Measurements from ENCODE around the gene D2HGDH.

DNA sequence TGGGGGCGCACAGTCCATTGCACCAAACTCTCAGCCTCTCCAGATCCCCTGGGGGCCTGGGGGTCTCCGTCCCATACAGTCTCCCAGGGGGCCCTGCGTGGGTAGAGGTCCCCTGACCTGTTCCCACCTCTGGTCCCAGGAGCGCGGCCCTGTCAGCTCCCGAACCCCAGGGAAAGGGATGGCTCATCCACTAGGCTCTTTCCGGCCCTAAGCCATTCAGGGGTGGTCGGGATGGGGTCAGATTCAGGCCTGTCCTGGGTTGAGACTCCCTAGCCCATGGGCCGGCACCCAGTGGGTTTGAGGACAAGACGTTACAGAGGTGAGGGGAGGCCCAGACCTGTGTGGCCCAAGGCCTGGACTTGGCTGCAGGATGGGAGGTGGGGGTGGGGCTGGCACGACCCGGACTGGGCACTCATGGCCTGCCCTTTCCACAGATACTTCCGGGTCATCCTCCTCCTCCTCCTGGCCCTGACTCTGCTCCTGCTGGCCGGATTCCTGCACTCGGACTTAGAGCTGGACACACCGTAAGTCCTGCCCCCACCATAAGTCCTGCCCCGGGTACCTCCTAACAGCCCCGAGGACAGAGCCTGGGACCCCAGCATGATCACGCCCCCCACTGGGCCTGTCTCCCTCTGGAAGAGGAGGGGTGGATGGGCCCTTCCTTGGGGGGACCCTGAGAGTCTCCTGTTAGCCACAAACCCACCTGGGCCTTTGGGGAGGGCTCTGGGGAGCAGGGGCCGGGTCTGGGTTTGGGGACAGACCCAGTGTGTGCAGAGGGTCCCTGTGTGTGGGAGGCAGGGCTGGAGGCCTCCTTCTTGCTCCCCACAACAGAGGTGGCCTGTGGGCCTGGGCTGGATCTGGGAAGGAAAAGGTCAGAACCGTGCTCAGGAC lies 64.4 kb downstream of the D2HGDH start:
- TF ChIP-seq, protein P1, sequence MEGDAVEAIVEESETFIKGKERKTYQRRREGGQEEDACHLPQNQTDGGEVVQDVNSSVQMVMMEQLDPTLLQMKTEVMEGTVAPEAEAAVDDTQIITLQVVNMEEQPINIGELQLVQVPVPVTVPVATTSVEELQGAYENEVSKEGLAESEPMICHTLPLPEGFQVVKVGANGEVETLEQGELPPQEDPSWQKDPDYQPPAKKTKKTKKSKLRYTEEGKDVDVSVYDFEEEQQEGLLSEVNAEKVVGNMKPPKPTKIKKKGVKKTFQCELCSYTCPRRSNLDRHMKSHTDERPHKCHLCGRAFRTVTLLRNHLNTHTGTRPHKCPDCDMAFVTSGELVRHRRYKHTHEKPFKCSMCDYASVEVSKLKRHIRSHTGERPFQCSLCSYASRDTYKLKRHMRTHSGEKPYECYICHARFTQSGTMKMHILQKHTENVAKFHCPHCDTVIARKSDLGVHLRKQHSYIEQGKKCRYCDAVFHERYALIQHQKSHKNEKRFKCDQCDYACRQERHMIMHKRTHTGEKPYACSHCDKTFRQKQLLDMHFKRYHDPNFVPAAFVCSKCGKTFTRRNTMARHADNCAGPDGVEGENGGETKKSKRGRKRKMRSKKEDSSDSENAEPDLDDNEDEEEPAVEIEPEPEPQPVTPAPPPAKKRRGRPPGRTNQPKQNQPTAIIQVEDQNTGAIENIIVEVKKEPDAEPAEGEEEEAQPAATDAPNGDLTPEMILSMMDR (IDR thresholded peaks at IDR 0.05; ENCODE audit: low read length), result no peak
- TF ChIP-seq EZH2phosphoT487 (IDR thresholded peaks at IDR 0.05; ENCODE audit: low read length), result no peak
